Activated naive CD4-positive, alpha-beta T cell treated with anti-CD3 and anti-CD28 coated beads for 36 hours (primary cell): ENCODE measurements around the gene TYW1B. TPM values are rescaled to one million over a fixed set of nuclear protein-coding genes. Genes with fewer than 3 reads are reported as not detected.
"Not testable (repeated sequence)": the region's sequence is repeated elsewhere in the genome, so short reads cannot be mapped to it uniquely, and the experiment has no call there.

Experiments used
- CTCF ChIA-PET: fragments of 350-600 bp; sonication (Branson Sonifier 250); formaldehyde crosslinking; loops from one replicate; lab custom pipeline; 2021; ENCODE audit warnings: antibody characterized with exemption; lab: Charles Lee
- DNase-seq: peaks from one replicate; pipeline ENCODE4 v3.0.0-alpha.2; 2020
- H3K27ac Mint-ChIP-seq: one replicate; pipeline ENCODE4 v1.8.0; 2021; ENCODE audit warnings: mild to moderate bottlenecking, mixed read lengths
- H3K27me3 Mint-ChIP-seq: one replicate; pipeline ENCODE4 v1.8.0; 2021; ENCODE audit warnings: low read depth, mixed read lengths
- H3K36me3 Mint-ChIP-seq: one replicate; pipeline ENCODE4 v1.8.0; 2021; ENCODE audit warnings: low read depth, mixed read lengths
- H3K4me1 Mint-ChIP-seq: one replicate; pipeline ENCODE4 v1.8.0; 2021; ENCODE audit warnings: low read depth, mixed read lengths
- H3K4me3 Mint-ChIP-seq: one replicate; pipeline ENCODE4 v1.8.0; 2021; ENCODE audit warnings: mild to moderate bottlenecking, moderate library complexity, mixed read lengths
- H3K9me3 Mint-ChIP-seq: one replicate; pipeline ENCODE4 v1.8.0; 2021; ENCODE audit warnings: mixed read lengths
- intact Hi-C: fragments of 100-400 bp; cut with micrococcal nuclease; formaldehyde crosslinking; loops from one replicate; pipeline ENCODE4 v1.15.1; 2023
- microRNA-seq: library from miRNA; unstranded; fragments of <30 nt; microRNA quantifications from one replicate; pipeline ENCODE4 v1.2.0, GENCODE V29; 2022; ENCODE audit warnings: borderline microRNAs expressed, borderline replicate concordance
- total RNA-seq, 2 experiments: library from RNA; stranded (reverse); gene quantifications; one replicate each; pipeline ENCODE4 v1.2.3, GENCODE V29; 2021

TYW1B gene
- total RNA-seq, 2 experiments from 2014 or later: 2.8 to 3.3 TPM

DNA sequence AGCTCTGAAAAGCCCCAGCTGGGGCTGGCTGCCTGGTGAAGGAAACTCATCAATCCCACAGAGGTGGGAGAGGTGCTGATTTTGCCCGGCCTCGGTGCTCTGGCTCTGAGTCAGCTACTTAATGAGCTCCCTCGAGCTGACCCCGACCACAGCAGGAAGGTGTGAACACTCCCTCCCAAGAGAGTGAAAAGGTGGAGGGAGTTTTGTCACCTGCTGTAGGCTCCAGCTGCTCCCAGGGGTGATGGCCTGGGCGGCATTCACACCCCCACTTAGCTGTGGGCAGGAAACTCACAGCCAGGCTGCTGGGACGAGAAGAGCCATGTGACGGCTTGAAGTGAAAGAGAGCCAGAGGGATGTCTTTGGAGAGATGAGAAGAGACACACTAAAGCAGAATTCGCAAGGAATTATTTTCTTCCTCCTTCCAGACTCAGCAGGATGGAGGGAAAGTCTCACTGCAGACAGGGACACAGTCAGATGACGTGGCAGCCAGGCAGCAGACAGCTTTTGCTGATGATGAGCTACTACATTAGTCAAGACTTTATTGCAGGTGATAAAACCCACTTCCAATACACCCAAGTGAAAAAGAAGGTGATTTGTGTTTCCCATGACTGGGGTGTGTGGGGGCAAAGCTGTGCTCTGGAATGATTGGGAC is 281.3 kb downstream of the TYW1B start:
- DNase-seq, H3K27me3 Mint-ChIP-seq, H3K9me3 Mint-ChIP-seq, H3K36me3 Mint-ChIP-seq, H3K4me3 Mint-ChIP-seq, H3K27ac Mint-ChIP-seq, intact Hi-C loops, H3K4me1 Mint-ChIP-seq, CTCF ChIA-PET: not testable (repeated sequence)

DNA sequence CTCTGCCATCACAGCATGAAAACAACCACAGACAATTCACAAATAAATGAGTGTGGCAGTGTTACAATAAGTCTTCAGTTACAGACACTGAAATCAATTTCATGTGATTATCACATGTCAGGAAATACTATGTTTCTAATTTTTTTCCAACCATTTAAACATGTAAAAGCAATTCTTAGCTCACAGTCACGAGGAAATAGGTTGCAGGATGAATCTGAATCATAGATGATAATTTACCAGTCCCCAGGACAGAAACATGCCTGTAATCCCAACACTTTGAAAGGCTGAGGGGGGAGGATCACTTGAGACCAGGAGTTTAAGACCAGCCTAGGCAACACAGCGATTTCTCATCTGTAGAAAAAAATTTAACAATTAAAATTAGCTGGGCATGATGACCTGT is 283.5 kb downstream of the TYW1B start:
- DNase-seq, CTCF ChIA-PET, H3K27me3 Mint-ChIP-seq, H3K4me3 Mint-ChIP-seq, H3K4me1 Mint-ChIP-seq, H3K36me3 Mint-ChIP-seq, H3K27ac Mint-ChIP-seq, H3K9me3 Mint-ChIP-seq, intact Hi-C loops: not testable (repeated sequence)

DNA sequence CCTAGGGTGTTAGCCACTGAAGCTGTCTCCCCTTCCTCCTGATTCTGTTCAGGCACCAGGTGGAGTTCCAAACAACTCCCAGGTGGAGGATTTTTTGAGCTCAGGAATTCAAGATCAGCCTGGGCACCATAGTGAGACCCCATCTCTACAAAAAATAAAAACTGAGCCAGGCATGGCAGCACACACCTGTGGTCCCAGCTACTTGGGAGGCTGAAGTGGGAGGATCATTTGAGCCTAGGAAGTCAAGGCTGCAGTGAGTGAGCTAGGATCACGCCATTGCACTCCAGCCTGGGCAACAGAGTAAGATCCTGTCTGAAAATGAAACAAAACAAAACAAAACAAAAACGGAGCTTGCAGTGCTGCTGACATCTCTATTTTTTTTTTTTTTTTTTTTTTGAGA is 287.1 kb downstream of the TYW1B start:
- no peak for DNase-seq
- no peak overlapping the region for H3K4me3 Mint-ChIP-seq
- no peaks in the 10 kb centered on the region for H3K9me3 Mint-ChIP-seq
- H3K4me1 Mint-ChIP-seq: no peaks in the 10 kb centered on the region
- H3K27ac Mint-ChIP-seq: no peak overlapping the region
- no peaks in the 10 kb centered on the region for H3K27me3 Mint-ChIP-seq
- H3K36me3 Mint-ChIP-seq: no peaks in the 10 kb centered on the region
- CTCF ChIA-PET: no interaction called here
- intact Hi-C loops: no loop called here

DNA sequence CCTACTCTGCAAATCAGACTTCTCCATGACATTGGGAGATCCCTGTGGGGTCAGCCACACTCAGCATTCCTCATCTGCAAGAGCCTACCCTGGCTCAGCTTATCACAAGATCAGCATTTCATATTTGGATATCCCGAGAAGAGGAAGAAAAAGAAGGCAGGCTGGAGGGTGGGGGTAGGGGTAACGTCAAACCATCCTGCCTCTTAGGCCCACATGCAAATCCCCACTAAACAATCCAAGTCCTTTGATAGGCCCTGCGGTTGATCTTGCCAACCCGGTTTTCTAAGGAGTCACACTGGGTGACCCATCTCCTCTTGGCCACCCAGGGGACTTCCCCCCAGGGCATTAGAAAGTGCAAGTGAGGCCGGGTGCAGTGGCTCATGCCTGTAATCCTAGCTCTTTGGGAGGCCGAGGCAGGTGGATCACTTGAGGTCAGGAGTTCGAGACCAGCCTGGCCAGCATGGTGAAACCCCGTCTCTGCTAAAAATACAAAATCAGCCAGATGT is 287.8 kb downstream of the TYW1B start:
- Mint-ChIP-seq H3K4me3 (no peak overlapping the region), H3K36me3 (no peaks in the 10 kb centered on the region), H3K27ac (no peak overlapping the region), H3K9me3 (no peaks in the 10 kb centered on the region), H3K4me1 (no peaks in the 10 kb centered on the region), H3K27me3 (no peaks in the 10 kb centered on the region)
- CTCF ChIA-PET: no interaction called here
- no peak for DNase-seq
- intact Hi-C loops: no loop called here

DNA sequence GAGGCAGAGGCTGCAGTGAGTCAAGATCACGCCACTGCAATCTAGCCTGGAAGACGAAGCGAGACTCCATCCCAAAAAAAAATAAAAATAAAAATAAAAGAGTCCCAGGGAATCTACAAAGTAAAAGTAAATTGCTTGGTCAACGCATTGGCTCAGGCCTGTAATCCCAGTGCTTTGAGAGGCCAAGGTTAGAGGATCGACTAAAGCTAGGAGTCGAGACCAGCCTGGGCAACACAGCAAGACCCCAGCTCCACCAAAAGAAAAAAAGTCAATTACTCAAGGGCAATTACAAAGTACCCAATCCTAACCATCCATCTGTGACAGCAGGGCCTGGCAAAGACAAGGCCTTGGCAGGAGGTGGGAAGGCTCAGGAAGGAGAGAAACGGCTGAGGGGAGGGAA is 288.3 kb downstream of the TYW1B start:
- no peak for DNase-seq
- no peaks in the 10 kb centered on the region for H3K4me1 Mint-ChIP-seq
- intact Hi-C loops: no loop called here
- H3K4me3 Mint-ChIP-seq: no peak overlapping the region
- no peaks in the 10 kb centered on the region for H3K36me3 Mint-ChIP-seq
- CTCF ChIA-PET: no interaction called here
- no peak overlapping the region for H3K27ac Mint-ChIP-seq
- H3K9me3 Mint-ChIP-seq: no peaks in the 10 kb centered on the region
- no peaks in the 10 kb centered on the region for H3K27me3 Mint-ChIP-seq

DNA sequence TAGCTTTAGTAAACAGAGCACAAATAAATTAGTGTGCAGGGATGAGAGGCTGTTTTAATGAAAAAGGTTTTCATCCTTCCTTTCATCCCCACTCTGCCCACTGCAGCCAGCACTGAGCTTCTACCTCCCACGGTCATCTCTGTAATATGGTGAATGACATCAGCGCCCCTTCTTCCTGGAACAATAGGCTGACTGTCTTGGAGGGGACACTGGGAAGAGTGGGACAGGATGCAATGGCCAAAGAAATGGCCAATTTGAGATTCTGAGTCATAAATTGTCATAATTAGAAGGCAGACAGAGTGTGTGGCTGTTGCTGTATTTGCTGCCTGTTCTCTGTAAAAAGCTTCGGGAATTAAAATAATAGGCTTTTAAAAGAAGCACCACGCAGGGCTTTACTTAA is 289.1 kb downstream of the TYW1B start:
- Mint-ChIP-seq H3K27ac (no peak overlapping the region), H3K4me1 (no peaks in the 10 kb centered on the region), H3K9me3 (no peaks in the 10 kb centered on the region), H3K36me3 (no peaks in the 10 kb centered on the region), H3K4me3 (no peak overlapping the region), H3K27me3 (no peaks in the 10 kb centered on the region)
- DNase-seq: no peak
- CTCF ChIA-PET: no interaction called here
- intact Hi-C loops: no loop called here

DNA sequence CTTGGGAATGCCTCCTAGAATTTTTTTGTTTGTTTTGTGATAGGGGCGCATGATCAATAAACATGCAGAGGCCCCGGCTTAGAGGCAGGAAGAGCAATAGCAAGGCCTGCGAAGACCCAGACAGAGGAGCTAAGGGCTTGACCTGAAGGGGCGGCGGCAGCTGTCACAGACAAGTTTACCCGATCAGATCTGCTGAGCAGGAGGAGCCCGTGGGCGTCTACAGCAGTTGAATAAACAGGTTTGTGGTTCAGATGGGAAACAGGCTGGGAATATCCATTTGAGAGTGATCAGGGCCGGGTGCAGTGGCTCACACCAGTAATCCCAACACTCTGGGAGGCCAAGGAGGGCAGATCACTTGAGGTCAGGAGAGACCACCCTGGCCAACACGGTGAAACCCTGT is 289.9 kb downstream of the TYW1B start:
- CTCF ChIA-PET: no interaction called here
- H3K27ac Mint-ChIP-seq: no peak overlapping the region
- H3K4me3 Mint-ChIP-seq: no peak overlapping the region
- no peaks in the 10 kb centered on the region for H3K27me3 Mint-ChIP-seq
- no peaks in the 10 kb centered on the region for H3K4me1 Mint-ChIP-seq
- no peaks in the 10 kb centered on the region for H3K9me3 Mint-ChIP-seq
- DNase-seq: no peak
- no peaks in the 10 kb centered on the region for H3K36me3 Mint-ChIP-seq
- intact Hi-C loops: no loop called here

DNA sequence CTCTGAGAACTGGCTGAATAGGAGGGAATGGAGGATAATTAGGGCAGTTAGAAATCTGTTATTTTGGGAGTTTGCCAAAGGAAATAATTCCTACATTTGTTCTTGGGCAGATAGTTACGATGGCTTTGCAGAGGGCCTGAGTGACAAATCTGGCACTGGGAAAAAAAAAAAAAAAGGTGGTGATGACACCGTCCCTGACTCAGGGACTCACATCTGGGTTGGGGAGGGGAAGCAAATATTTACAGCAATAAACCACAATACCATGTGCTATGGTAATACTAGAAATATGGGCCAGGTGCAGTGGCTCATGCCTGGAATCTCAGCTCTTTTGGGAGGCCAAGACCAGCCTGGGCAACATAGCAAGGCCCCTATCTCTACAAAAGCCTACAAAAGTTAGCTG is 292.0 kb downstream of the TYW1B start:
- CTCF ChIA-PET, H3K36me3 Mint-ChIP-seq, H3K4me1 Mint-ChIP-seq, DNase-seq, intact Hi-C loops, H3K9me3 Mint-ChIP-seq, H3K27ac Mint-ChIP-seq, H3K27me3 Mint-ChIP-seq, H3K4me3 Mint-ChIP-seq: not testable (repeated sequence)

DNA sequence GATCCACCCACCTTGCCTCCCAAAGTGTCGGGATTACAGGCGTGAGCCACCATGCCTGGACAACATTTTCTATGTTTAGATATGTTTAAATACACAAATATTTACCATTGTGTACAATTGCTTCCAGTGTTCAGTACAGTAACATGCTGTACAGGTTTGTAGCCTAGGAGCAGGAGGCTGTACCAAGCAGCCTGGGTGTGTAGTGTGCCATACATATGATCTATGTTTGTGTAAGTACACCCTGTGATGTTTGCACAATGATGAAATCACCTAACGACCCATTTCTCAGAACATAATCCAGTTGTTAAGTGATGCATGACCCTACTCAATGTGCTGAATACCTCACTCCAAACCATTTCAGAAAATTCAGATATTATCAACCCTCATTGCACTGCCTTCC is 297.0 kb downstream of the TYW1B start:
- DNase-seq, CTCF ChIA-PET, H3K27me3 Mint-ChIP-seq, H3K36me3 Mint-ChIP-seq, H3K9me3 Mint-ChIP-seq, H3K4me1 Mint-ChIP-seq, H3K4me3 Mint-ChIP-seq, intact Hi-C loops, H3K27ac Mint-ChIP-seq: not testable (repeated sequence)

Small RNA genes within 50 kb of the gene (microRNA-seq; reads per million reads assigned to microRNA genes)
- gene MIR4650-2: not detected

Other genes with a start within 250 kb of the TYW1B start
- gene POM121, start 96.9 kb upstream of the TYW1B start, total RNA-seq: 10 to 100 TPM; 35.7 to 35.9 TPM
- gene TRIM74, start 141.3 kb upstream of the TYW1B start, total RNA-seq: under 1 TPM; 0.72 to 0.86 TPM
- not detected for gene SPDYE8, start 201.6 kb upstream of the TYW1B start, total RNA-seq
- gene SPDYE11, start 229.7 kb upstream of the TYW1B start, total RNA-seq: not detected